Cardiac muscle cell (in vitro differentiated cells and primary cell): ENCODE results near the gene MSH3. TPM values are rescaled to one million over a fixed set of nuclear protein-coding genes. Genes with fewer than 3 reads are reported as not detected.

Experiments used
- DNase-seq, 2 donors: peaks; one replicate each; pipeline versions ENCODE4 v3.0.0 to v3.0.0-alpha.2; 2010 to 2017; ENCODE audit warnings: low read depth in 1 of 2, low spot score in 1 of 2
- H3K27ac ChIP-seq: fragments of 200-600 bp; sonication (generic); 2 replicates; pipeline ENCODE4 v1.5.1; 2016
- H3K27me3 ChIP-seq: fragments of 200-600 bp; sonication (generic); 2 replicates; pipeline ENCODE4 v1.6.0; 2016; ENCODE audit warnings: control low read depth
- H3K36me3 ChIP-seq: fragments of 200-600 bp; sonication (generic); 2 replicates; pipeline ENCODE4 v1.5.1; 2016; ENCODE audit warnings: control low read depth
- H3K4me1 ChIP-seq: fragments of 200-600 bp; sonication (generic); 2 replicates; pipeline ENCODE4 v1.8.1; 2017; ENCODE audit warnings: low read depth, mild to moderate bottlenecking, mixed run types
- H3K4me3 ChIP-seq: fragments of 200-600 bp; sonication (generic); 2 replicates; pipeline ENCODE4 v1.5.1; 2016; ENCODE audit warnings: mild to moderate bottlenecking
- H3K9me3 ChIP-seq: fragments of 200-600 bp; sonication (generic); 2 replicates; pipeline ENCODE4 v1.5.1; 2017; ENCODE audit warnings: low read depth, mild to moderate bottlenecking, control low read depth
- CTCF ChIP-seq: IDR thresholded peaks from 2 replicates; pipeline ENCODE4 v1.5.1; 2012; ENCODE audit warnings: low read depth, mild to moderate bottlenecking, low read length
- polyA plus RNA-seq: library from polyadenylated mRNA; unstranded; fragments of >200 nt; fragmentation: Nextera tagmentation; extraction: Ambion mirVana; gene quantifications from 2 replicates; pipeline ENCODE4 v1.2.1, GENCODE V29; 2016
- total RNA-seq: library from RNA; depleted of rRNA; stranded (reverse); fragments of >200 nt; gene quantifications from 2 replicates; pipeline ENCODE4 v1.2.3, GENCODE V29; 2016

The MSH3 gene
- total and polyA plus RNA-seq, 2 experiments from 2014 or later: 11.3 to 11.4 TPM

GRCh38 chr5:80688648-80689420 is 34.4 kb downstream of the MSH3 start:
- no peak overlapping the region for H3K4me3 ChIP-seq
- no peaks in the 10 kb centered on the region for H3K36me3 ChIP-seq
- no peak overlapping the region for H3K27ac ChIP-seq
- DNase-seq: no peak
- H3K4me1 ChIP-seq: no peaks in the 10 kb centered on the region
- no peaks in the 10 kb centered on the region for H3K9me3 ChIP-seq
- H3K27me3 ChIP-seq: no peaks in the 10 kb centered on the region
- no peak for TF ChIP-seq CTCF

GRCh38 chr5:80689627-80690026 is 35.2 kb downstream of the MSH3 start:
- Histone ChIP-seq H3K36me3 (no peaks in the 10 kb centered on the region), H3K27me3 (no peaks in the 10 kb centered on the region), H3K27ac (no peak overlapping the region), H3K9me3 (no peaks in the 10 kb centered on the region), H3K4me3 (no peak overlapping the region), H3K4me1 (no peaks in the 10 kb centered on the region)
- DNase-seq: no peak
- no peak for TF ChIP-seq CTCF

DNA sequence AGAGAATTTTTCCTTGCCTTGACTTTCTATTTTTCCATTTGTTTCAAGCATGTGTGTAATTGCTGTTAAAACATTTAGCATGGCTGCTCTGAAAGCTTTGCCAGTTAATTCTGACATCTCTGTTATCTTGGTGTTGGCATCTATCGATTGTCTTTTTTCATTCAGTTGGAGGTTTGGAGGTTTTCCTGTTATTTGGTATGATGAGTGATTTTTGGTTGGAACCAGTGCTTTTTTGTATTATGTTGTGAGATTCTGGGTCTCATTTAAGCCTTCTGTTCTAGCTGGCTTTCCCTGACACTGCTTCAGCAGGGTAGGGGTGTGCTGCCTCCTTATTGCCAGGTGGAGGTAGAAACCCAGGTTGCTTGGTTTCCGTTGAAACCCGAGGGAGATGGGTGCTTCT is 41.2 kb downstream of the MSH3 start:
- no peak for DNase-seq
- Histone ChIP-seq H3K4me3 (no peak overlapping the region), H3K4me1 (no peaks in the 10 kb centered on the region), H3K9me3 (no peaks in the 10 kb centered on the region), H3K27ac (no peak overlapping the region), H3K27me3 (no peaks in the 10 kb centered on the region), H3K36me3 (no peaks in the 10 kb centered on the region)
- TF ChIP-seq CTCF: no peak

DNA sequence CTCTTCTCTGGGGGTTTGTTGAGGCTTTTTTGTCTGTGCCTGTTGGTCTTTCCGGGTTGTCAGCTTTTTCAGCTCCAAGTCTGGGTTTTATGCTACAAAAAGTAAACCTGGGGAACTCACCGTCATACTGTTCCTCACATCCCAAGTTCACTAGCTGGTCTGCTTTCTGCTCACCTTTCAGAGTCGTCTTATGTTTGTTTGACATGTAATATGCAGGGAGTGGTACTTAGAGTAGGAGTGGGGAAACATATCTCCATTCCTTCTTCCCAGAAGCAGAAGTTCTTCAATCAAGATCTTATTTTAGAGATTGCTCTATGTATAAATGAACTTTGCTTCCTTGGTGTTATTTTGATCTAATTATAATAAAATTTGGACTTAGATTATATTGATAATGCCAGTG is 42.0 kb downstream of the MSH3 start:
- Histone ChIP-seq H3K9me3 (no peaks in the 10 kb centered on the region), H3K4me1 (no peaks in the 10 kb centered on the region), H3K36me3 (no peaks in the 10 kb centered on the region), H3K27me3 (no peaks in the 10 kb centered on the region), H3K4me3 (no peak overlapping the region), H3K27ac (no peak overlapping the region)
- DNase-seq: no peak
- TF ChIP-seq CTCF: no peak

DNA sequence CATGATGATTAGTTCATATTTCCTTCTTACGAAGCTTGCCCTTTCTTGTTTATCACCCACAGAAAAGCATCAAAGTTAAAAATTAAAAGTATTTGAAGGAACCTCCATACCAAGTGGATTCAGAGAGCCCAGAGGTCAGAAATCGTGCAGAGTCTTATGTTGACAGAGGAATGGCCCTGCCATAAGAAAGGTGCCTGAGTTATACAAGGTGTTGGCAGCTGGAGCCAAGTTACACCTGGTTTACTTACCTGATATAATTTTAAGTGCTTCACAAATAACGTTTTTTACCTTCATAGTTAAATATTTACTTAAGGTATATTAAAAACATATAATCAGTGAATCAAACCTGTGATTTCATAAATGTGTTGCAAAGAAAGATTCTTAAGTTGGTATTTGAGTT is 42.6 kb downstream of the MSH3 start:
- TF ChIP-seq CTCF: no peak
- H3K36me3 ChIP-seq: no peaks in the 10 kb centered on the region
- DNase-seq: no peak
- no peaks in the 10 kb centered on the region for H3K27me3 ChIP-seq
- H3K9me3 ChIP-seq: no peaks in the 10 kb centered on the region
- H3K4me3 ChIP-seq: no peak overlapping the region
- no peak overlapping the region for H3K27ac ChIP-seq
- H3K4me1 ChIP-seq: no peaks in the 10 kb centered on the region

GRCh38 chr5:80698369-80698768 is 43.9 kb downstream of the MSH3 start:
- DNase-seq: no peak
- no peaks in the 10 kb centered on the region for H3K36me3 ChIP-seq
- H3K27me3 ChIP-seq: no peaks in the 10 kb centered on the region
- H3K9me3 ChIP-seq: no peaks in the 10 kb centered on the region
- H3K4me1 ChIP-seq: no peaks in the 10 kb centered on the region
- no peak for TF ChIP-seq CTCF
- no peak overlapping the region for H3K4me3 ChIP-seq
- H3K27ac ChIP-seq: no peak overlapping the region
